Keratinocyte (primary cell): ENCODE measurements around the gene RPH3AL. TPM values are rescaled to one million over a fixed set of nuclear protein-coding genes. Genes with fewer than 3 reads are reported as not detected.

ENCODE experiments used
- DNase-seq: peaks from one replicate; pipeline ENCODE4 v3.0.0-alpha.2; 2011; ENCODE audit warnings: low read depth, missing footprints, low spot score
- FAIRE-seq: peaks from 2 replicates; lab custom pipeline; 2011; peaks lifted over from hg19 to GRCh38; lab: Jason Lieb, UNC
- H2AFZ ChIP-seq: 2 replicates; pipeline ENCODE4 v1.6.0; 2012; ENCODE audit warnings: low read length, control low read depth, inconsistent platforms; ENCODE audit not compliant: control insufficient read depth
- H3K27ac ChIP-seq: 2 replicates; pipeline ENCODE4 v1.5.1; 2011; ENCODE audit warnings: low read length; ENCODE audit not compliant: control insufficient read depth, insufficient read depth
- H3K27me3 ChIP-seq: 3 replicates; pipeline ENCODE4 v1.6.0; 2011; ENCODE audit warnings: low read length; ENCODE audit not compliant: control insufficient read depth, insufficient read depth; ENCODE audit errors: extremely low read depth
- H3K36me3 ChIP-seq, 2 experiments: 2 replicates in 1 of 2; 3 replicates in 1 of 2; pipeline ENCODE4 v1.5.1; 2011; ENCODE audit warnings: low read length in 2 of 2, mild to moderate bottlenecking in 1 of 2; ENCODE audit not compliant: control insufficient read depth in 2 of 2, insufficient read depth in 2 of 2; ENCODE audit errors: extremely low read depth in 1 of 2
- H3K4me1 ChIP-seq: 3 replicates; pipeline ENCODE4 v1.5.1; 2011; ENCODE audit warnings: low read length; ENCODE audit not compliant: control insufficient read depth, insufficient read depth; ENCODE audit errors: extremely low read depth
- H3K4me2 ChIP-seq: 3 replicates; pipeline ENCODE4 v1.6.0; 2011; ENCODE audit warnings: low read depth, low read length; ENCODE audit not compliant: control insufficient read depth, insufficient read depth; ENCODE audit errors: extremely low read depth
- H3K4me3 ChIP-seq, 3 experiments: fragments of 200-600 bp in 1 of 3; sonication (generic) in 1 of 3; 2 replicates in 2 of 3; 3 replicates in 1 of 3; pipeline ENCODE4 v1.5.1; 2011 to 2016; ENCODE audit warnings: low read length in 3 of 3, mild to moderate bottlenecking in 3 of 3, control low read depth in 2 of 3, inconsistent platforms in 1 of 3, low read depth in 1 of 3, mixed read lengths in 1 of 3, mixed run types in 1 of 3, moderate library complexity in 1 of 3; ENCODE audit not compliant: control insufficient read depth in 2 of 3, insufficient read depth in 2 of 3; ENCODE audit errors: extremely low read depth in 1 of 3
- H3K79me2 ChIP-seq: 2 replicates; pipeline ENCODE4 v1.6.0; 2012; ENCODE audit warnings: low read length; ENCODE audit not compliant: control insufficient read depth, insufficient read depth
- H3K9ac ChIP-seq: 3 replicates; pipeline ENCODE4 v1.6.0; 2011; ENCODE audit warnings: low read length; ENCODE audit not compliant: control insufficient read depth, insufficient read depth; ENCODE audit errors: extremely low read depth
- H3K9me1 ChIP-seq: 3 replicates; pipeline ENCODE4 v1.6.0; 2011; ENCODE audit warnings: low read length; ENCODE audit not compliant: control insufficient read depth, insufficient read depth; ENCODE audit errors: extremely low read depth
- H3K9me3 ChIP-seq: 2 replicates; pipeline ENCODE4 v1.5.1; 2012; ENCODE audit warnings: low read depth, low read length; ENCODE audit not compliant: control insufficient read depth
- H4K20me1 ChIP-seq: 3 replicates; pipeline ENCODE4 v1.6.0; 2011; ENCODE audit warnings: low read length; ENCODE audit not compliant: control insufficient read depth, insufficient read depth; ENCODE audit errors: extremely low read depth
- CTCF ChIP-seq, 3 experiments: IDR thresholded peaks in 1 of 3; conservative IDR thresholded peaks in 1 of 3; optimal IDR thresholded peaks in 1 of 3; 2 replicates in 2 of 3; 3 replicates in 1 of 3; pipeline versions ENCODE3 to v1.5.1; 2011; ENCODE audit warnings: low read length in 3 of 3, mild to moderate bottlenecking in 3 of 3, moderate library complexity in 2 of 3, control low read depth in 1 of 3, inconsistent platforms in 1 of 3; ENCODE audit not compliant: insufficient read depth in 2 of 3; ENCODE audit errors: extremely low read depth in 1 of 3
- EZH2 ChIP-seq: IDR thresholded peaks from one replicate; pipeline ENCODE4 v1.6.1; 2012; ENCODE audit warnings: inconsistent platforms, mild to moderate bottlenecking, low read length, moderate library complexity
- dilution Hi-C: fragments of 300-500 bp; cut with MboI; formaldehyde crosslinking; loops from one replicate; pipeline ENCODE4 v1.7.0; 2020; ENCODE audit warnings: low sequenced_read_pairs; ENCODE audit not compliant: extremely low pct_ligation_motif_present
- polyA plus RNA-seq, 5 experiments: library from polyadenylated mRNA; depleted of rRNA in 3 of 5; stranded (reverse) in 3 of 5; stranded (forward) in 1 of 5; unstranded in 1 of 5; fragments of >200 nt; gene quantifications; 1 replicate in 1 of 5; 2 replicates in 3 of 5; 3 replicates in 1 of 5; pipeline versions ENCODE4 v1.2.1 to v1.2.3, GENCODE V29; 2011 to 2012; ENCODE audit warnings: missing spikeins in 2 of 5, low read depth in 1 of 5, low replicate concordance in 1 of 5

RPH3AL gene
- polyA plus RNA-seq, 1 donor (not counting 4 experiments of a cell fraction or from before 2014, with no cell fraction given), result 0.31 TPM

GRCh38 chr17:229709-230394, 122.8 kb downstream of the RPH3AL start:
- Histone ChIP-seq H4K20me1 (no peaks in the 10 kb centered on the region), H3K9me3 (no peaks in the 10 kb centered on the region), H3K4me2 (no peak overlapping the region), H3K9me1 (no peaks in the 10 kb centered on the region), H2AFZ (no peak overlapping the region), H3K36me3 (no peaks in the 10 kb centered on the region), H3K4me1 (no peaks in the 10 kb centered on the region), H3K27me3 (no peaks in the 10 kb centered on the region), H3K4me3 (no peak overlapping the region), H3K9ac (no peak overlapping the region), H3K79me2 (no peaks in the 10 kb centered on the region), H3K27ac (no peak overlapping the region)
- dilution Hi-C loops, result no loop called here
- DNase-seq (no peak), FAIRE-seq (no peak)
- no peak for TF ChIP-seq EZH2
- TF ChIP-seq CTCF (optimal IDR thresholded peaks at IDR 0.05 in 1 of 3, IDR thresholded peaks at IDR 0.05 in 1 of 3, conservative IDR thresholded peaks at IDR 0.05 in 1 of 3; ENCODE audit: extremely low read depth in 1 of 3, insufficient read depth in 2 of 3, low read length in 3 of 3), result no peak

DNA sequence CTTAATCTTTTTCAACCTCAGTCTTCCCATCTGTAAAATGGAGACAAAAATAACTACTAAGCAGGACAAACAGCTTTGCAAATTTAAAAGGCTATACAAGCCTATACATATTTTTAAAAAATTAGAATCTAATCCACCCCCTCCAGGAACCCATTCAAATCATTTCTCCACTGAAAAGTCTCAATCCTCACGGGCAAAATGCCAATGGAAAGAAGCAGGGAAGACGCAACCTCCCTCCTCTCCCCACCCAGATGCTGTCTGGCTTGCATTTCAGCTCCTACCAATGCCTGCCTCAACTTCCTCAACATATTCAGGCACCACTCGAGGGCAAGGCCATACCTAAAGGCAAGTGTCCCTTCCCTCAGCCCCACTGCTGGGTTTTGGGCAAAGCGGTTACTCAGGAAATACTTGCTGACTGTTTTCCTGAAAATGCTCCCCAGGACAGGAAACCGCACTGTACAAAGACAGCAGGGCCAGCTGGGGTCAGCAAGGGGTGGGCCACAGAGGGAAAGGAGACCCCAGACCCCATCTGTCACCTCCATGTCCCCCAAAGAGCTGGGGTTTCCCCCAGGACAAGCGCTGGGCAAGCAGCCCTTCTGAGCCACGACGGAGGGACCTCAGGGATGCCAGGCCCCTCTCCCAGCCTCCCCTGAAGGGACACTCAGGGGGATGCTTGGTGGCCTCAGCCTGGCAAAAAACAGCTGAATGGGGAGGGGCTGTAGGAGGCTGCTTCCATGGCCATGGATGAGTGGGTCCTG, 123.5 kb downstream of the RPH3AL start:
- Histone ChIP-seq H3K4me2 (no peak overlapping the region), H3K9me1 (no peaks in the 10 kb centered on the region), H3K9me3 (no peaks in the 10 kb centered on the region), H3K36me3 (no peaks in the 10 kb centered on the region), H4K20me1 (no peaks in the 10 kb centered on the region), H3K27me3 (no peaks in the 10 kb centered on the region), H3K27ac (no peak overlapping the region), H3K4me3 (no peak overlapping the region), H2AFZ (no peak overlapping the region), H3K4me1 (no peaks in the 10 kb centered on the region), H3K79me2 (no peaks in the 10 kb centered on the region), H3K9ac (no peak overlapping the region)
- DNase-seq (no peak), FAIRE-seq (no peak)
- TF ChIP-seq CTCF (optimal IDR thresholded peaks at IDR 0.05 in 1 of 3, IDR thresholded peaks at IDR 0.05 in 1 of 3, conservative IDR thresholded peaks at IDR 0.05 in 1 of 3; ENCODE audit: extremely low read depth in 1 of 3, insufficient read depth in 2 of 3, low read length in 3 of 3) (no peak), EZH2 (no peak)
- dilution Hi-C loops, result no loop called here
